Astrocyte of the cerebellum (primary cell): ENCODE data around the gene SHCBP1L.
"Not testable (repeated sequence)": the region's sequence is repeated elsewhere in the genome, so short reads cannot be mapped to it uniquely, and the experiment has no call there.

ENCODE experiments used
- DNase-seq: peaks from one replicate; pipeline ENCODE4 v3.0.0-alpha.2; 2011; ENCODE audit warnings: low read depth
- H3K4me3 ChIP-seq: 2 replicates; pipeline ENCODE4 v1.5.1; 2011; ENCODE audit warnings: mild to moderate bottlenecking, low read depth, low read length, moderate library complexity
- in situ Hi-C: cut with HindIII; loops from 2 replicates; pipeline ENCODE4 v1.10.0; 2017; ENCODE audit warnings: low sequenced_read_pairs
- TF ChIP-seq, protein P1 (sequence below): IDR thresholded peaks from 2 replicates; pipeline ENCODE4 v1.5.1; 2012; ENCODE audit warnings: low read length, low read depth, moderate library complexity, mild to moderate bottlenecking; ENCODE audit errors: missing control alignments

The SHCBP1L gene

GRCh38 chr1:182909578-182909977 is 43.4 kb downstream of the SHCBP1L start:
- in situ Hi-C loops = no loop called here
- H3K4me3 ChIP-seq = no peak overlapping the region
- TF ChIP-seq, protein P1, sequence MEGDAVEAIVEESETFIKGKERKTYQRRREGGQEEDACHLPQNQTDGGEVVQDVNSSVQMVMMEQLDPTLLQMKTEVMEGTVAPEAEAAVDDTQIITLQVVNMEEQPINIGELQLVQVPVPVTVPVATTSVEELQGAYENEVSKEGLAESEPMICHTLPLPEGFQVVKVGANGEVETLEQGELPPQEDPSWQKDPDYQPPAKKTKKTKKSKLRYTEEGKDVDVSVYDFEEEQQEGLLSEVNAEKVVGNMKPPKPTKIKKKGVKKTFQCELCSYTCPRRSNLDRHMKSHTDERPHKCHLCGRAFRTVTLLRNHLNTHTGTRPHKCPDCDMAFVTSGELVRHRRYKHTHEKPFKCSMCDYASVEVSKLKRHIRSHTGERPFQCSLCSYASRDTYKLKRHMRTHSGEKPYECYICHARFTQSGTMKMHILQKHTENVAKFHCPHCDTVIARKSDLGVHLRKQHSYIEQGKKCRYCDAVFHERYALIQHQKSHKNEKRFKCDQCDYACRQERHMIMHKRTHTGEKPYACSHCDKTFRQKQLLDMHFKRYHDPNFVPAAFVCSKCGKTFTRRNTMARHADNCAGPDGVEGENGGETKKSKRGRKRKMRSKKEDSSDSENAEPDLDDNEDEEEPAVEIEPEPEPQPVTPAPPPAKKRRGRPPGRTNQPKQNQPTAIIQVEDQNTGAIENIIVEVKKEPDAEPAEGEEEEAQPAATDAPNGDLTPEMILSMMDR = no peak
- DNase-seq = no peak

DNA sequence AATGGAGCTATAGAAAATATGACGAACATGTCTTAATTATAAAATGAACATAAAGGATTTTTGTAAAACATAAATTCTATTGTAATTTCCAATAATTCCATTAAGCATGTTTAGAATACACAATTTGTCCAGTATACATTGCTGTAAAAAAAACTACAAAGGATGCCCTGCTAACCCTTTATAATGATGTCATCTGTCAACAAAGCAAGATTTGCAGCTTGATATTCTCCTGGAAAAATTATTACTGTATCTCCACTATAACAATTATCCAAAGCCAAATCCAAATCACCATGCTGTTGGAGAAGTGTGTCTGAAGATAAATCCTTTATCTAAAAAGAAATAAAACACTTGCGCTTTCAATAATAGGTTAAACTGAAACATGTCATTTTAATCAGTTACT is 47.6 kb downstream of the SHCBP1L start:
- TF ChIP-seq, protein P1 = no peak
- DNase-seq = no peak
- no peak overlapping the region for H3K4me3 ChIP-seq
- in situ Hi-C loops = no loop called here

DNA sequence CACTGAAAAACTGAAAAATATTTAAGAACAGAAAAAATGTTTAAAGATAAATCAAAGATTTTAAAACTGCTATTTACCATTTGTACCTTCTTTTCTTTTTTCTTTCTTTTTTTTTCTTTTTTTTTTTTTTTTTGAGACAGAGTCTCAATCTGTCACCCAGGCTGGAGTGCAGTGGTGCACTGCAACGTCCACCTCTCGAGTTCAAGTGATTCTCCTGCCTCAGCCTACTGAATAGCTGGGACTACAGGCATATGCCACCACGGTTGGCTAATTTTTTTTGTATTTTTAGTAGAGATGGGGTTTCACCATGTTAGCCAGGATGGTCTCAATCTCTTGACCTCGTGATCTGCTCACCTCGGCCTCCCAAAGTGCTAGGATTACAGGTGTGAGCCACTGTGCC is 51.0 kb downstream of the SHCBP1L start:
- DNase-seq, H3K4me3 ChIP-seq, in situ Hi-C loops: not testable (repeated sequence)

- DNase-seq = no peak
- in situ Hi-C loops = no loop called here
- TF ChIP-seq, protein P1 = no peak
- no peak overlapping the region for H3K4me3 ChIP-seq
These were observed 55.3 kb downstream of the SHCBP1L start for GRCh38 chr1:182897696-182898095.

DNA sequence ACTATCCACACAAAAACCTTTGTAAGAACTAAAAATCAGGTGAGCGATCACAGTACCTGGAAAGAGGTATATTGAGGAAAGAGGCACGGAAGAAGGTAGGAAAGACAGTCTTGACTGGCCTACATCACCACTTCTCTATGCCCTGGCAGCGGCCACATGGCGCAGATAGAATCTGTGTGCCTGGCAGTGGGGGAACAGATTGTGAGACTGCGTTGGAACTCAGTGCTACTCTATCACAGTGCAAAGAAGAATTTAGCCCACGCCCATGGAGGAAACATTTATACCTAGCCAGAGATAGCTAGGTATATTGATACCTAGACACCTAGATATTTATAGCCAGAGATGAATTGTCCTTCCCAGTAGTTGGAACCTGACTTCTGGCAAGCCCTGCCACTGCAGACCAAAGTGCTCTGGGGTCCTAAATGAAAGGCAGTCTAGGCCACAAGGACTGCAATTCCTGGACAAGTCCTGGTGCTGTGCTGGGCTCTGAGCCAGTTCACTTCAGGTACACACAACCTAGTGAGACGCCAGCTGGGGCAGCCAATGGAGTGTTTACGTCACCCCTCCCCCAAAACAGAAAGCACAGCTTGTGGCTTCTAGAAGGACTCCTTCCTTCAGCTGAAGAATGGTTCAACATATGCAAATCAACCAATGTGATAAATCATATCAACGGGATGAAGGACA is 61.9 kb downstream of the SHCBP1L start:
- TF ChIP-seq, protein P1 = no peak
- H3K4me3 ChIP-seq = no peak overlapping the region
- in situ Hi-C loops = no loop called here
- DNase-seq = no peak

GRCh38 chr1:182889997-182890396 is 63.0 kb downstream of the SHCBP1L start:
- in situ Hi-C loops = loop anchor here (5.0 kb wide), 1 partner anchor 38 kb away; no protein-coding TSS in a partner anchor
- TF ChIP-seq, protein P1 = no peak
- DNase-seq = no peak
- H3K4me3 ChIP-seq = no peak overlapping the region

DNA sequence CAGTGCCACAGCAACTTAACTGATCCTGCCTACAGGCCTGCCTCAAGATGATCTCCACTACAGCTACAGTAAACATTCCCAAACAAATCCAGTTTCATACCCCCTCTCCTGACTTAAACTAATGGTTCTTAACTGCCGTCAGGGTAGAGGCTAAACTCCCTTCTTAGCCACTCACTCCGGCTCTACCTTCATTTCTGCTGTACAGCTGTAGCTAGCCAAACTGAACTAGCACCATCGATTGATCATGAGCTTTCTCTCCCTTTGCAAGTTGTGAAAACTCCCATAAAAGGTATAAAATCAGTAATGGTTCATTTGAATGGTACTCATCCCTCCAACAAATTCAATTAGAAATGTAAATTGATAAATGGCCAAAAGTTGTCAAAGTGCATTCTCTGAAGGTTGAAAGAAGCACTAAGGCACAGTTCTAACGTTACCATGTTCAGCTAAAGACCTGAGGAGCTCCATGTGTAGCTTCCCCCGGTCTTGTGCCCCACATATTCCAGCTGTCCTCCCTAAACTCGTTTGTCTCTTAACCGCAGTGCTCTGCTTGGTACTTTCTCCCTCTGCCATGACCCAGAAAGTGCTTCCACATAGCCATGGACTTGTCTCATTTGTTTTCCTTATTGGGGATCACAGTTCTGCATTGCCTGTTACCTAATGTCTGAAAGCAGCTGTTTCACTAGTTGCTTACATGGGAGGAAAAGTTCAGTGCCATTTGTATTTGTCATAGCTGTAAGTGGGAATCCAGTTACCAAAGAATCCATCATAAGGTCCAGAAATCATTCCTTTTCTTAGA is 64.0 kb downstream of the SHCBP1L start:
- TF ChIP-seq, protein P1 = no peak
- in situ Hi-C loops = loop anchor here (5.0 kb wide), 1 partner anchor 37 kb away; no protein-coding TSS in a partner anchor
- H3K4me3 ChIP-seq = no peak overlapping the region
- DNase-seq = no peak
